ENCODE data around the gene SELENBP1. TPM values are rescaled to one million over a fixed set of nuclear protein-coding genes. Genes with fewer than 3 reads are reported as not detected.
"Not testable (repeated sequence)": the region's sequence is repeated elsewhere in the genome, so short reads cannot be mapped to it uniquely, and the experiment has no call there.

SELENBP1 gene
- 46.2 TPM for total RNA-seq

- DNase-seq, result peak; percentile 38
These were observed at the start of gene SELENBP1 for GRCh38 chr1:151372058-151372934. Gene SELENBP1 (minus strand): TSS chr1:151372705. CDS start chr1:151372641, 64 bp downstream.

DNA sequence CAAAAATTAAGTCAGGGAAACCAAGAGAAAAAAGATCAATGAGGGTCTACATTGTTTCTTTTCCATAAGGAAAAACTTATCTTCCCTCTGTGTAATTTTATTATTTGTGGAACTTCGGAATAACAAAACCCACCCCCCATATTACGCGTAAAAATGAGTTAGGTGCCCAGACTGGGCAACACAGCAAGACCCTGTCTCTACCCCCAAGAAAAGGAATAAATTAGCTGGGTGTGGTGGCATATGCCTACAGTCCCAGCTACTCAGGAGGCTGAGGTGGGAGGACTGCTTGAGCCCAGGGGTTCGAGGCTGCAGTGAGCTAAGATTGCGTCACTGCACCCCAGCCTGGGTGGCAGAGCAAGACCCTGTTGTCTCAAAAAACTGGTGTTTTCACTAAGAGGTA is 47.3 kb upstream of the SELENBP1 start:
- no peak for DNase-seq

DNA sequence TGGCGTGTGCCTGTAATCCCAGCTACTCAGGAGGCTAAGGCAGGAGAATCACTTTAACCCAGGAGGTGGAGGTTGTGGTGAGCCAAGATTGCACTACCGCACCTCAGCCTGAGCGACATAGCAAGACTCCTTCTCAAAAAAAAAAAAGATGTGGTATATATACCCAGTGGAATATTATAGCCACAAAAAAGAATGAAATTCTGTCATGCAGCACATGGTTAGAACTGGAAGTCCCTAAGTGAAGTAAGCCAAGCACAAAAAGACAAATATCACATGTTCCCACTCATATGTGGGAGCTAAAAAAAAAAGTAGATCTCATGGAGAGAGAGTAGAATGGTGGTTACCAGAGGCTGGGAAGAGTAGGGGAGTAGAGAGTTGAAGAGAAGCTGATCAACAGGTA is 45.6 kb upstream of the SELENBP1 start:
- DNase-seq, result no peak

DNA sequence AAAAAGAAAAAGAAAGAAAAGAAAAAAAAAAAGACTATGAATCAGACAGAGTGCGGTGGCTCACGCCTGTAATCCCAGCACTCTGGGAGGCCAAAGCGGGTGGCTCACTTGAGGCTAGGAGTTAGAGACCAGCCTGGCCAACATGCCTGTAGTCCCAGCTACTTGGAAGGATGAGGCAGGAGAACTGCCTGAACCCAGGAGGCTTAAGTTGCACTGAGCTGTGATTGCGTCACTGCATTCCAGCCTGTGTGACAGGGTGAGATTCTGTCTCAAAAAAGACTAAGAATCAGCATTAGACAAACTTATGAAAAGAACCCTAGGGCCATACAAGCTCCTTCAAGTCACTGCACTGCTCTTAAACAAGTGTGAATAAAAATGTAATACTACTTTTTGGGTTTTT is 43.7 kb upstream of the SELENBP1 start:
- no peak for DNase-seq

GRCh38 chr1:151411884-151412283 is 39.4 kb upstream of the SELENBP1 start:
- no peak for DNase-seq

DNA sequence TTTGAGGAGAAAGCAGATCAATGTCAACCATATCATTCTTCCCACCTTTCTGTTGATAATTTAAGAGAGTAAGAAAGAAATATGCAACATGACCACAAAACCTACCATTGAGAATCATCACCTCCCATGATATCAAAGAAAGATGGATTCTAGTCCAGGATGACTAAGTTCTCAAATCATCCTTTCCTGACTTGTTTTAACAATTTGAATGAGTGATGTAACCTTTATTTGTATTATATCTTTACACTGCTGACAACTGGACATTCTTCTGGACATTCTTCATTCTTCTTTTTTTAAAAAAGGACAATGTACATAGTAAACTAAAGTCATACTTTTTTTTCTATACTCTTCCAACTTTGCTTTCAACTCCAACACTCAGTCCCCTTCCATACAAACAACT is 36.4 kb upstream of the SELENBP1 start:
- no peak for DNase-seq

- no peak for DNase-seq
These were observed 34.8 kb upstream of the SELENBP1 start for GRCh38 chr1:151407304-151407703.

DNA sequence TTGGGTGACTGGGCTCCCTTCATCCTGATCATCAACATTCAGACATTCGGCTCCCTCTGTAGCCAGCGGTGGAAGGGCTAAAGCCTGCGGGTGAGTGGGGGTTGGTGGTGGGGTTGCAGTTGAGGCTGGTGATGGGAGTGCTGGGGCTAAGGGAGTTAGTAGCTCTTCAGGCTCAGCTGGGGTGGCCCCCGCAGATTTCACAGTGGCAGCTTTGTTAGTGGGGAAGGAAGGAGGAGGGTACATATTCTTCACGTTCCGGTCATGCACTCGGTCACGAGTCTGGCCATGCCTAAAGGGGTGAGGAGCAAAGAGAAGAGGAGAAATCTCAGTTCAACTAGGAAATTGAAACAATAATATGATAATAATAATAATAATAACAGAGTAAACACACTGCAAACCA is 33.7 kb upstream of the SELENBP1 start:
- DNase-seq, result no peak

DNA sequence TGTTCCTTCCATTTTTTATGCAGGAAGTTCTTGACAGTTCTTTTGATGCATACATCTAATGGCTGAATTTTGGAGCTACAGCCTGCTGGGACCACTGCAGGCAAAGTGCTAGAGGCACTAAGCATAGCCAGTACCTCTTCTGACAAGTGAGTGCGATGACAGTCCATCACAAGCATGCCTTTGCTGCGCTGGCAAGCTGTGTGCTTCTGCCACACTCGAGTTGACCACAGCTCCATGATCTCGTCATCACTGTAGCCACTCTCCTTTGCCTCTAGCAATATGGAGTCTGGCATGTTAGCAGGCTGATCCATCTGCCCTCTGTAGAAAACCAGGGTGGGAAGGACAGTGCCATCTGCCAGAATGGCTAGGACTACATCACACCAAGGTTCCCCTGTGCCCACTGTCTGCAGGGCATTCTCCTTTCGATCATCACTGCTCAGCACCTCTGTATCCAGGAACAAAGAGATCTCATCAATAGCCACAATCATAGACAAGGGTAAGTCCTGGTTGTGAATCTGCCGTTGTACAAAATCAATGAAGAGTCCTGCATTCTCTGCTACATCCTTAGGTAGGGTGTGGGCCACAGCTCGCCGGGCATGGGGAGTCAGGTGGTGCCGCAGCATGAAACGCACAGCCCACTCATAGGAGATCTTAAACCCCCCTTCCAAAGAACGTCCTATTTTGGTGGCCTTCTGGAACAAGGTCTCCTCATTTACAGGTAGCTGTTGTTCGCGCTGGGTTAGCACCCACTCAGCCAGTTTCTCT is 32.9 kb upstream of the SELENBP1 start:
- DNase-seq, result no peak

DNA sequence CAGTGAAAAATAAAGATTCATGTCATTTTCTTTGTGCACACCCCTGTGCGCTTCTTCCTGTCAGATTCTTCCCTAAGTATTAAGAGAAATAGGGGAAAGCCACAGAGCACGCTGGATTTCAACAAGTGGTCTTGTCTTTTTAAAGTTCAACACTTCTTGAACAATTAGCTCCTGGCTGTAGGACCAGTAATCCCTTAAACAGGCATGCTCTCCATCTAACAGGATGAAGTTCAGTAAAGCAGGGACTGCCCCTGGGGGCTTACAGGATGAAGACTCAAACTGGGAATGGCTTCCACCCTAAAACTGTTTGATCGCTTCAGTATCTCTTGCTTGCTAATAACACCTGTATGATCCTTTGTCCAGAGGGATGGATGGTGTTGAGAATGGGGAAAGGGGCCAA is 31.1 kb upstream of the SELENBP1 start:
- DNase-seq, result no peak

- DNase-seq, result no peak
These were observed 30.3 kb upstream of the SELENBP1 start for GRCh38 chr1:151402764-151403163.

DNA sequence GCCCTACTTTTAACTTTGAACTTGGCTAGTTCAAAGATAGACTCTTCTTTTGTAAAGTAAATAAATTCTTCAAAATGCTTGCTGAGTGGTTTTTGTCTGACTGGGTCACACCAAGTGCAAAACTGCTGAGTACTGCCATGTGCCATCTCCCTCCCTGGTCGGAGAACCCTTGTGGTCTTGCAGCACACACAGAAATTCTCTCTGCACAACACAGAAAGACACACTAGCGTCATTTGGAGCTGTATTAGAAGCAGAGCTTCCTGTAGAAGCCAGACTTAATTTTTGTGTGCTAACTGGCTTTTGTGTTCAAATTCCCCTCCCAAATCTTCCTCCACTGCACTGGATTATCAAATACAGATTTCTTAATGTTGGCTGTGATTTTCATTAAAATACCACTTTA is 29.4 kb upstream of the SELENBP1 start:
- no peak for DNase-seq

GRCh38 chr1:151401125-151401788 is 28.8 kb upstream of the SELENBP1 start:
- DNase-seq, result no peak

DNA sequence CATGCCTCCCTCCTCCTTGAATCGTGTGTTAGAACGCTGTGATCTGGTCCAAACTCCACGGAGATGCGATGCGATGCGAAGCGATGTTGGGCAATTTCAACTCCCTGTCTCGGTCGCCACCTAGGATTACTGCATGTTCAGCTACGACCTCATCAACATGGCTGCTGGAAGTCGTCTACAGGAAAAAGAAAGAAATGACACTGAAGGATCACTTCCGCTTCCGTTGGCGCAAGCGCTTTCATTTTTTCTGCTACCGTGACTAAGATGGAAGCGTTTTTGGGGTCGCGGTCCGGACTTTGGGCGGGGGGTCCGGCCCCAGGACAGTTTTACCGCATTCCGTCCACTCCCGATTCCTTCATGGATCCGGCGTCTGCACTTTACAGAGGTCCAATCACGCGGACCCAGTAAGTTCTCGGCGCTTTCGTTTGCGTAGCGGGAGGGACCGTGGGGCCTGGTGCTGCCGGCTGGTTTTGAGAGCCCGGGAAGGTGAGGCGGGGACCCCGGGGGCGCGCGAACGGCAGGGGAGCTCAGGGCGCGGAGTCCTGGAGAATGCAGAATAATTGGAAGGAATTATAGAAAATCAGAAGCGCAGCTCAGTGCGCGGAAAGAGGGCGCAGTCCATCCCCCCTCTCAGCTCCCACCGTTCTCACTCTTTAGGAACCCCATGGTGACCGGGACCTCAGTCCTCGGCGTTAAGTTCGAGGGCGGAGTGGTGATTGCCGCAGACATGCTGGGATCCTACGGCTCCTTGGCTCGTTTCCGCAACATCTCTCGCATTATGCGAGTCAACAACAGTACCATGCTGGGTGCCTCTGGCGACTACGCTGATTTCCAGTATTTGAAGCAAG is 27.0 kb upstream of the SELENBP1 start, which contains the start of gene PSMB4:
Gene PSMB4, plus strand, starts transcription at position 250 of the 848 bp plus-strand sequence. Its CDS starts 15 bp downstream, at position 265.
- DNase-seq, result peak; percentile 98

- not testable (repeated sequence) for DNase-seq
These were observed 23.8 kb upstream of the SELENBP1 start for GRCh38 chr1:151396265-151396664.

DNA sequence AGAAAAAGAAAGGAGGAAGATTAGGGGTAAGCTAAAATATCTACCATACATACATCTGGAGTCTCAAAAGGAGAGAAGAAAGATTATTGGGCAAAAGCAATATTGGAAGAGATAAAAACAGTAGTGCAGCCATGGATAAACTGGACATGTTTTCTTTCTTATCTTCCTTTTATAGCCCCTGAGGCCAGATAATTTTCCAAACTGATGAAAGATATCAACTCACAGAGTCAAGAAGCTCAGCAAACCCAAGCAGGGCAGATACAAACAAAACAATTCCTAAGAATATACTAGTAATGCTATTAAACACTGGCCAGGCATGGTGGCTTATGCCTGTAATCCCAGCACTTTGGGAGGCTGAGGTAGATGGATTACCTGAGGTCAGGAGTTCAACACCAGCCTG is 21.1 kb upstream of the SELENBP1 start:
- no peak for DNase-seq

DNA sequence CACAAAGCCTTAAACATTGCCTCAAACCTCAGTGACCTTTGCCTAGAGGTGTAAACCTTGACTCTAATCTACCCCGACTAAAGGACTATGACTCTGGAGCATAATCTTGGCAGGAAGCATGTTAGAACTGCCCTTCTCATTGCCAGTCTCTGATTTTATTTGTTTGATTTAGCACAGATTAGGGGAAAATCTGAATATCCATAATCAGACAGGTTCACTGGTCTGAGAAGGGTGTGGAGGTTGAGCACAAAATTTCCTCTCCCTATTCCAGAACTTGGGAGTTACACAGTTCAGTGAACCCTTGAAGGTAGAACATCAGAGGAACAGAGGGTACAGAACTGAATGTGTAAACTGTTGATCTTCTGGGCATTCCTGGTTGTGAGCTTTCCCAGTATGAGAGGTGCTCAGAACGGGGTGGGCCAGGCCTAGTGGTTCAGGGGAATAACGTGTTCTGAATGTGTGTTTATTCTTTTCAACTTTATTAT is 18.6 kb upstream of the SELENBP1 start:
- DNase-seq, result no peak

DNA sequence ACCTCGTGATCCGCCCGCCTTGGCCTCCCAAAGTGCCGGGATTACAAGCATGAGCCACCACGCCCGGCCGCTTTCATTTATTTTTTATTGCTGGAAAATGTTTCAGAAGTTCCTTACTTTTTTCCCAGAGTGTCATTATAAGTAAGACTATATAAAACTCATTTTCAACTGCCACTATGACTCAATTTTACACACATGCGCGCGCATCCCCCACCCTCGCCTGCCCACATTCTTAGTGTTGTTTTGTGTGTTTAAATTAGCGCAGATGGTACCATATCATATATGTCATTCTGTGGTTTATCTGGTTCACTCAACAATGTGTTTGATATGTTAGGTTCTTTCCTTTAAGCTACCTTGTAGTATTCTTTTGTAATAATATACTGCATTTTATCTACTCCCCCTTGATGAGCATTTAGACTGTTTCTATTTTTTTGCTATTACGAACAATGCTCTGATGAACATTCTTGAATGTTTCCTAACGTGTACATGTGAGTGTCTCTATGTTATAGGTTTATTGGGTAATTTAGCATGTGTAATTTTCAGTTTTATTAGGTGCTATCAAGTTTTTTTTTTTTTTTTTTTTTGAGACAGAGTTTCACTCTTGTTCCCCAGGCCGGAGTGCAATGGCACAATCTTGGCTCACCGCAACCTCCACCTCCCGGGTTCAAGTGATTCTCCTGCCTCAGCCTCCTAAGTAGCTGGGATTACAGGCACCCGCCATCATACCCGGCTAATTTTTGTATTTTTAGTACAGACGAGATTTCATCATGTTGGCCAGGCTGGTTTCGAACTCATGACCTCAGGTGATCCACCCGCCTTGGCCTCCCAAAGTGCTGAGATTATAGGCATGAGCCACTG is 17.9 kb upstream of the SELENBP1 start:
- DNase-seq, result not testable (repeated sequence)

DNA sequence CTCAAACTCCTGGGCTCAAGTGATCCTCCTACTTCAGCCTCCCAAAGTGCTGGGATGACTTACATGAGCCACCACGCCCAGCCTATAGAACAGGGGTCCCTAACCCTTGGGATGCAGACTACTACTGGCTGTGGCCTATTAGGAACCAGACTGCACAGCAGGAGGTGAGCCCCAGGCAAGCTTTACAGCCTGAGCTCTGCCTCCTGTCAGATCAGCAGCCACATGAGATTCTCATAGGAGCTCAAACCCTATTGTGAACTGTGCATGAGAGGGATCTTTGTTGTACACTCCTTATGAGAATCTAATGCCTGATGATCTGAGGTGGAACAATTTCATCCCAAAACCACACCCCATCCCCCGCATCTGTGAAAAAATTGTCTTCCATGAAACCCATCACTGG is 13.5 kb upstream of the SELENBP1 start:
- DNase-seq, result no peak

DNA sequence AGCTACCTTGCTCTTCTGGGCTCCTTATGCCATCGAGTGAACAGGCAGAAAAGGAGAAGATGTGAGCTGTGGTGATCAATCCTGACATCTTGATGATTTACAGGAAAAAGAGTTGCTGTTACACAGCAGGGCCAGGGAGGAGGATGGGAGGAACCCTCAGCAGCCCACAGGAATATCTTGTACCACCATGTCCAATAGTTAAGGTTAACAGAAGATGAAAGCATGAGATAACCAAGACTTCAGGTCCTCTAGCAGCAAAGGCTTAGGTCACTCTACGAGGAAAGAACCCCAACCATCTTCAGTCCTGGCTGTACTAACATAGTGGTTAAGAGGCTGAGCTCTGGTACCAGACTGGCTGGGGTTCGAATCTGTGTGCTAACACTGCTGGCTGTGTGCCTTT is 12.1 kb upstream of the SELENBP1 start:
- DNase-seq, result no peak

Measured in skin of body (tissue), 2 donors.